Measurements from ENCODE around the gene SPEG.
A peak's percentile ranks its signal among the peaks of the same experiment; 100 is the strongest.

The SPEG gene

DNA sequence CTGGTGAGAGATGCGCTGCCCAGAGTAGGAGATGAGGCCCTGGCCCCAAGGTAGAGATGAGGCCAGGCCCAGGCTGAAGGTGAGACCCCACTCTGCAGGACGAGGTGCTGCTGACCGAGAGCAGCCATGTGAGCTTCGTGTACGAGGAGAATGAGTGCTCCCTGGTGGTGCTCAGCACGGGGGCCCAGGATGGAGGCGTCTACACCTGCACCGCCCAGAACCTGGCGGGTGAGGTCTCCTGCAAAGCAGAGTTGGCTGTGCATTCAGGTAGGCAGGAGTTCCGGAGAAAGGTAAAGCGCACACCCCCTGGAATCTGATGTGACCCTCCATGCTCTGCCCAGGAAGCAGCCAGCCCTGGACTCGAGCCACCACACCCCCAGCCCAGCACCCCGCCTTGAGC lies 42.5 kb downstream of the SPEG start:
- DNase-seq (ENCODE audit: low read depth in 2 of 2): no peak

GRCh38 chr2:219477815-219478214 lies 43.2 kb downstream of the SPEG start:
- no peak for DNase-seq (ENCODE audit: low read depth in 2 of 2)

GRCh38 chr2:219478916-219479315 lies 44.3 kb downstream of the SPEG start:
- DNase-seq (ENCODE audit: low read depth in 2 of 2): no peak

DNA sequence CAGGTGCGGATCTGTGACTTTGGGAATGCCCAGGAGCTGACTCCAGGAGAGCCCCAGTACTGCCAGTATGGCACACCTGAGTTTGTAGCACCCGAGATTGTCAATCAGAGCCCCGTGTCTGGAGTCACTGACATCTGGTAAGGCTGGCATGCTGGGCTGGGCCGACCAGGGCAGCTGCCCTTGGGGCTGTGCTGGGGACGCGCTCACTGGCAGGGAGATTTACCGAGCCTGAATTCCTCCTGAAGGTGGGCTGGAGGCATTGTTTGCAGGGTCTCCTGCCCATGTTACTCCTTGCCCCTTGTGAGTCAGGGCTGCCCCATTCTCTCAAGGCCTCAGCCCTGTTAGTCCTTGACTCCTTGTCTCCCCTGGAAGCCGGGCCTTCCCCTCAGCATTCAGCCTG lies 45.4 kb downstream of the SPEG start:
- no peak for DNase-seq (ENCODE audit: low read depth in 2 of 2)

- no peak for DNase-seq (ENCODE audit: low read depth in 2 of 2)
These were observed 48.2 kb downstream of the SPEG start for GRCh38 chr2:219482674-219483405.

DNA sequence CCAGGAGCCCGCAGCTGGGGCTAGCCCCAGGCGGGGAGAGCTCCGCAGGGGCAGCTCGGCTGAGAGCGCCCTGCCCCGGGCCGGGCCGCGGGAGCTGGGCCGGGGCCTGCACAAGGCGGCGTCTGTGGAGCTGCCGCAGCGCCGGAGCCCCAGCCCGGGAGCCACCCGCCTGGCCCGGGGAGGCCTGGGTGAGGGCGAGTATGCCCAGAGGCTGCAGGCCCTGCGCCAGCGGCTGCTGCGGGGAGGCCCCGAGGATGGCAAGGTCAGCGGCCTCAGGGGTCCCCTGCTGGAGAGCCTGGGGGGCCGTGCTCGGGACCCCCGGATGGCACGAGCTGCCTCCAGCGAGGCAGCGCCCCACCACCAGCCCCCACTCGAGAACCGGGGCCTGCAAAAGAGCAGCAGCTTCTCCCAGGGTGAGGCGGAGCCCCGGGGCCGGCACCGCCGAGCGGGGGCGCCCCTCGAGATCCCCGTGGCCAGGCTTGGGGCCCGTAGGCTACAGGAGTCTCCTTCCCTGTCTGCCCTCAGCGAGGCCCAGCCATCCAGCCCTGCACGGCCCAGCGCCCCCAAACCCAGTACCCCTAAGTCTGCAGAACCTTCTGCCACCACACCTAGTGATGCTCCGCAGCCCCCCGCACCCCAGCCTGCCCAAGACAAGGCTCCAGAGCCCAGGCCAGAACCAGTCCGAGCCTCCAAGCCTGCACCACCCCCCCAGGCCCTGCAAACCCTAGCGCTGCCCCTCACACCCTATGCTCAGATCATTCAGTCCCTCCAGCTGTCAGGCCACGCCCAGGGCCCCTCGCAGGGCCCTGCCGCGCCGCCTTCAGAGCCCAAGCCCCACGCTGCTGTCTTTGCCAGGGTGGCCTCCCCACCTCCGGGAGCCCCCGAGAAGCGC lies 49.1 kb downstream of the SPEG start:
- no peak for DNase-seq (ENCODE audit: low read depth in 2 of 2)

DNA sequence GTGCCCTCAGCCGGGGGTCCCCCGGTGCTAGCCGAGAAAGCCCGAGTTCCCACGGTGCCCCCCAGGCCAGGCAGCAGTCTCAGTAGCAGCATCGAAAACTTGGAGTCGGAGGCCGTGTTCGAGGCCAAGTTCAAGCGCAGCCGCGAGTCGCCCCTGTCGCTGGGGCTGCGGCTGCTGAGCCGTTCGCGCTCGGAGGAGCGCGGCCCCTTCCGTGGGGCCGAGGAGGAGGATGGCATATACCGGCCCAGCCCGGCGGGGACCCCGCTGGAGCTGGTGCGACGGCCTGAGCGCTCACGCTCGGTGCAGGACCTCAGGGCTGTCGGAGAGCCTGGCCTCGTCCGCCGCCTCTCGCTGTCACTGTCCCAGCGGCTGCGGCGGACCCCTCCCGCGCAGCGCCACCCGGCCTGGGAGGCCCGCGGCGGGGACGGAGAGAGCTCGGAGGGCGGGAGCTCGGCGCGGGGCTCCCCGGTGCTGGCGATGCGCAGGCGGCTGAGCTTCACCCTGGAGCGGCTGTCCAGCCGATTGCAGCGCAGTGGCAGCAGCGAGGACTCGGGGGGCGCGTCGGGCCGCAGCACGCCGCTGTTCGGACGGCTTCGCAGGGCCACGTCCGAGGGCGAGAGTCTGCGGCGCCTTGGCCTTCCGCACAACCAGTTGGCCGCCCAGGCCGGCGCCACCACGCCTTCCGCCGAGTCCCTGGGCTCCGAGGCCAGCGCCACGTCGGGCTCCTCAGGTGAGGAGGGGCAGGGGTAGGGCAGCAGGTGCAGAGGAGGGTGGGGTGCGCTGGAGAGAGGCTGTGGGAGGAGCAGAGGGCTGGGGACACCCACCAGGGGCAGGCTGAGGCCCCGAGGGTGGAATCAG lies 49.9 kb downstream of the SPEG start:
- DNase-seq (ENCODE audit: low read depth in 2 of 2): no peak

DNA sequence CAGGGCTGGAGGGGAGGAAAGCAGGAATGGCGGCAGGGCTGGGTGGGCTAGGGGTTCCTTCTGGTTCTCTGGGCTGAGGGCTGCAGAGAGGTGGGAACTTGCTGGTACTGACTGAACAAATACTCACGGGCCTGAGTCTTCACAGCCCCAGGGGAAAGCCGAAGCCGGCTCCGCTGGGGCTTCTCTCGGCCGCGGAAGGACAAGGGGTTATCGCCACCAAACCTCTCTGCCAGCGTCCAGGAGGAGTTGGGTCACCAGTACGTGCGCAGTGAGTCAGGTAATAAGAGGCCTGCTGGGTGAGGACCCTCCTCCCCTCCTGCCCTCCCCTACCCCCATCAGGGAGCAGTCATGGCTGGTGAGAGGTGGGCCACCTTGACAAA lies 50.5 kb downstream of the SPEG start:
- DNase-seq (ENCODE audit: low read depth in 2 of 2): no peak

DNA sequence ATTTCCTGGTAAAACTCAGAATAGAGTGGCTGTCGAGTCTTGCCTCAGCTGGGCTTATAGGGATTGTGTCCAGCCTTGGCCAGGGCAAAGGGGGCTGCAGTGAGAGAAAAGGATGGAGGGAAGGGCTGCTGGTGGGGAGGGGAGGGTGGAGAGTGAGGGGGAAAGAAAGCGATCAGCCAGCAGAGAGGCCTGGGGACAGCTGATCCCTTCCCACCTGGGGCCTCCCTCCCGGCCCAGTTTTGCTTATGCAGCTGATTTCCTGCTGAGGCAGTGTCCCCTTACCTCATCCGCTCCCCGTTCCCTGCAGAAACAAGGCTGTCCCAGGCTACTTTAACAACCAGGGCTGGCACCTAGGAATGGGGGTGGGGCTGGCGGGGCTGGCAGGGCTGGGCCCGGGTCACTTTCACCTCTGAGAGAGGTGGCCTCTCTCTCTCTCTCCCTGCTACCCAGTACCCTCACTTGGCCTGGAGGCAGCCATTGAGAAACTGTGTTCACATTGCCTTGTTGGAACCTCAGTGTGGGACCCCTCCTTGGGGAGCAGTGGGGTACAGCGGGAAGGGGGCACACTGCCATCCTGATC lies 51.8 kb downstream of the SPEG start:
- no peak for DNase-seq (ENCODE audit: low read depth in 2 of 2)

DNA sequence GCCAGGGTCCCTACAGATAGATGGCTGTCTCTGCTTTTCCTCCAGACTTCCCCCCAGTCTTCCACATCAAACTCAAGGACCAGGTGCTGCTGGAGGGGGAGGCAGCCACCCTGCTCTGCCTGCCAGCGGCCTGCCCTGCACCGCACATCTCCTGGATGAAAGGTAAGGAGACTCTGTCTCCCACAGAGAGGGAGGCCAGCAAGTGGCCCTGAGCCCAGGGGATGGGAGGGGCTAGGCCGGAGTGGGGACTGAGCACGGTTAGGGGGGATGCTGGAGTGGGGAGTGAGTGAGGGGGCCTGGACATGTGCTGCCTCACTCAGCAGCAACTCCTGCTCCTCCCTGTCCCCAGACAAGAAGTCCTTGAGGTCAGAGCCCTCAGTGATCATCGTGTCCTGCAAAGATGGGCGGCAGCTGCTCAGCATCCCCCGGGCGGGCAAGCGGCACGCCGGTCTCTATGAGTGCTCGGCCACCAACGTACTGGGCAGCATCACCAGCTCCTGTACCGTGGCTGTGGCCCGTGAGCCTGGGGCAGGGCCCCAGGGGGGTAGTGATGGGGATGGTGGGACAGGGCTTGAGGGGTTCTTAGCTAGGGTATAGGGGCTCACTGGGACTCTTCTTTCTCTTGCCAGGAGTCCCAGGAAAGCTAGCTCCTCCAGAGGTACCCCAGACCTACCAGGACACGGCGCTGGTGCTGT lies 53.7 kb downstream of the SPEG start:
- no peak for DNase-seq (ENCODE audit: low read depth in 2 of 2)

DNA sequence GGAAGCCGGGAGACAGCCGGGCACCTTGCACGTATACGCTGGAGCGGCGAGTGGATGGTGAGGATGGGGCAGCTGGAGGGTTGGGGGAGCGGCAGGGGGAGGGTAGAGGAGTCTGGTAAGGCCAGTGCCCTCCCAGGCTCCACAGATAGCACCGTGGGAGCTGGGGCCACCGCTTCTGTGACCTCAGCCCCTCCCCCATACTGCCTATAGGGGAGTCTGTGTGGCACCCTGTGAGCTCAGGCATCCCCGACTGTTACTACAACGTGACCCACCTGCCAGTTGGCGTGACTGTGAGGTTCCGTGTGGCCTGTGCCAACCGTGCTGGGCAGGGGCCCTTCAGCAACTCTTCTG lies 54.2 kb downstream of the SPEG start:
- DNase-seq (ENCODE audit: low read depth in 2 of 2): no peak

GRCh38 chr2:219489315-219489714 lies 54.7 kb downstream of the SPEG start:
- DNase-seq (ENCODE audit: low read depth in 2 of 2): no peak

GRCh38 chr2:219490186-219490585 lies 55.5 kb downstream of the SPEG start:
- DNase-seq (ENCODE audit: low read depth in 2 of 2): no peak

DNA sequence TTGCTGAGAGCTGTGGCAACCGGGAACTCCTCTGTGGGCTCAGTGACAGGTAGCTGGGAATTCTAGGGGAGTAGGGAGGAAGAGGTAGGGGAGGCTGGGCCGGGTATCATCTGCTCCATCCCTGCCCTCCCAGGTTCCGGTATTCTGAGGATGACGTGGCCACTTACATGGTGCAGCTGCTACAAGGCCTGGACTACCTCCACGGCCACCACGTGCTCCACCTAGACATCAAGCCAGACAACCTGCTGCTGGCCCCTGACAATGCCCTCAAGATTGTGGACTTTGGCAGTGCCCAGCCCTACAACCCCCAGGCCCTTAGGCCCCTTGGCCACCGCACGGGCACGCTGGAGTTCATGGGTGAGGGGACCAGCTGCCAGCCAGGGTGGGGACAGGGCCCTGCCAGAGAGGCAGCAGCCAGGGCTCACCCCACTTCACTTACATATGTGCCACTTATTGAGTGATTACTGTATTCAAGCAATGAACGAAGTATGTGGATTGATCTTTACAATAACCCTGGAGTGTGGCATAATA lies 56.0 kb downstream of the SPEG start:
- no peak for DNase-seq (ENCODE audit: low read depth in 2 of 2)

GRCh38 chr2:219491278-219491963 lies 56.8 kb downstream of the SPEG start:
- DNase-seq (ENCODE audit: low read depth in 2 of 2): no peak

DNA sequence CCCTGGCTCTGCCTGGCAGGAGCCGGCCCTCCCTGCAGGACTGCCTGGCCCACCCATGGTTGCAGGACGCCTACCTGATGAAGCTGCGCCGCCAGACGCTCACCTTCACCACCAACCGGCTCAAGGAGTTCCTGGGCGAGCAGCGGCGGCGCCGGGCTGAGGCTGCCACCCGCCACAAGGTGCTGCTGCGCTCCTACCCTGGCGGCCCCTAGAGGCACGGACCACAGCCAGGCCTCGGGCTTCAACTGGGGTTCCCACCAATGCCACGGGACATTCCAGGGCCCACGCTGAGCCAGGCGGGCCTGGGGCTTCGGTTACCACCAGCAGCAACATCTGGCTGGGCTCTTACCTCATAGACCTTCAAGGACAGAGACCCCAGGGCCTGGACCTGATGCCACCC lies 57.9 kb downstream of the SPEG start:
- no peak for DNase-seq (ENCODE audit: low read depth in 2 of 2)

- no peak for DNase-seq (ENCODE audit: low read depth in 2 of 2)
These were observed 58.4 kb downstream of the SPEG start for GRCh38 chr2:219493086-219493485.

DNA sequence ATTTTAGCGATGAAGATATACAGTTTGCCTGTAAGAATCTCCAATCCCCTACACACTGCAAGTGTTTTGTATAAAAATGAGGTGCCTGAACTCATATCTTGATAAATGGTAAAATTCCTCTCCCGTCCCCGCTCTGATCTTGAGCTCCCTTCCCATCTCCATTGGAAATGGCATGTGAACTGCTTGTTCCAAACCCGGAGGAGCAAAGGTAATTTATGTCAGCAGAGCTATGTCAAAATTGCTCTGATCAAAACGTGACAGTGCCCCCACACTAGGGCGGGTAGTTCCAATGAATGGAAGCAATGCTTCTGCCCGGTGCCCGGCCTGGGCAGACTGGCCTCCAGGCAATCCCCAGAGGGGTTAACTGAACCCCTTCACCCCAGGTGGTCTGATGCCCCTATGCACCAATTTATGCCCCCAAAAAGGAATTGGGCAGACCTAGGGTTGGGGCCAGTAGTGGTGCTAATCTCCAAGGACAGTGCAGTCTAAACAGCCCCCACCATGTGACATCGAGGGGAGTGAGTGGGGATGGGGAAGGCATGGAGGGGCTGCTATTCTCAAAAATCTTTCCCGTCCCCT lies 60.4 kb downstream of the SPEG start:
- DNase-seq (ENCODE audit: low read depth in 2 of 2): no peak

DNA sequence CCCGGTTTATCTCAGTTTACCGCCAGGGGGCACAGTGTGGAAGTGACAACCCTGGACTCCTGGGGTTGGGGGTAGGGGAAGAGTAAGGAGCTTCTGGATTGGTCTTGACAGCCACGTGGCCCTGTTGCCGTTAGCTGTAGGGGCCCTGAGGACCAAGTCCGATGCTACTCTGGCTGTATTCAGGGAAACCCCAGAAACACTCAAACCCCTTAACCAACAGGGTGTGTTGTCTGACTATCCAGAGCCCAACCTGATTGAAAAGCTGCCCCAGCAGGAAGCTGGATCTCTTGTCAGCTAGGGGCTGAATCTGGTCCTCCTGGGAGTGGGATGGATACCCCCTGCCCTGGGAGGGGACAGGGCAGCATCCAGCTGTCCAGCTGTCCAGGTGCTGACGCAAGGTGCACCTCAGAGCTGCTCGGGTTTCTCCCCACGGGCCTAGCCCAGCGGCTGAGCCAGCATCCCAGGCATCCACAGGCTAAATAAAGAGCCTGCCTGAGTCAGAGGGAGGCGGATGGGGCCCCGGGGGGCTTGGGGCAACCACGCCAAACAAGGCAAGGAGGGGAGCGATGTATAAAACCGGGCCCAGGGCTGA lies 61.0 kb downstream of the SPEG start:
- DNase-seq (ENCODE audit: low read depth in 2 of 2): peak; percentile 29 to 48

Measured in stimulated activated CD8-positive, alpha-beta memory T cell treated with anti-CD3 and anti-CD28 coated beads, Interleukin-2, amount 100 ng/mL, for 48 hours (primary cell).